KMS-11 (cell line): ENCODE measurements around the gene KRT79.

Source experiments
- H2AFZ ChIP-seq: fragments of 200-600 bp; sonication (generic); 2 replicates; pipeline ENCODE4 v1.6.1; 2016; ENCODE audit warnings: antibody characterized with exemption, mixed run types, low read depth
- H3K27ac ChIP-seq: fragments of 200-600 bp; sonication (generic); 2 replicates; pipeline ENCODE4 v1.6.1; 2016; ENCODE audit warnings: mild to moderate bottlenecking, mixed run types
- H3K27me3 ChIP-seq: fragments of 200-600 bp; sonication (generic); 2 replicates; pipeline ENCODE4 v1.6.1; 2017; ENCODE audit warnings: mild to moderate bottlenecking, low read depth, mixed run types, moderate library complexity; ENCODE audit not compliant: insufficient read depth
- H3K36me3 ChIP-seq: fragments of 200-600 bp; sonication (generic); 2 replicates; pipeline ENCODE4 v1.6.1; 2017; ENCODE audit warnings: mild to moderate bottlenecking, mixed run types; ENCODE audit not compliant: insufficient read depth
- H3K4me1 ChIP-seq: fragments of 200-600 bp; sonication (generic); 2 replicates; pipeline ENCODE4 v1.6.1; 2016; ENCODE audit warnings: mild to moderate bottlenecking, low read depth, mixed run types; ENCODE audit not compliant: poor library complexity, severe bottlenecking
- H3K4me2 ChIP-seq: fragments of 200-600 bp; sonication (generic); 2 replicates; pipeline ENCODE4 v1.7.0; 2016; ENCODE audit warnings: mild to moderate bottlenecking, mixed run types
- H3K4me3 ChIP-seq: fragments of 200-600 bp; sonication (generic); IDR thresholded peaks from 2 replicates; pipeline ENCODE4 v1.6.1; 2017; ENCODE audit warnings: low read depth, low read length, mixed read lengths; ENCODE audit not compliant: insufficient read depth
- H3K79me2 ChIP-seq: fragments of 200-600 bp; sonication (generic); 2 replicates; pipeline ENCODE4 v1.6.1; 2016; ENCODE audit warnings: low read depth, mixed run types; ENCODE audit not compliant: insufficient read depth
- H3K9ac ChIP-seq: fragments of 200-600 bp; sonication (generic); 2 replicates; pipeline ENCODE4 v1.6.1; 2016; ENCODE audit warnings: mild to moderate bottlenecking, mixed run types
- H4K20me1 ChIP-seq: fragments of 200-600 bp; sonication (generic); 2 replicates; pipeline ENCODE4 v1.6.1; 2016; ENCODE audit warnings: mild to moderate bottlenecking, mixed run types; ENCODE audit not compliant: insufficient read depth
- TF ChIP-seq, protein P1 (sequence below): fragments of 200-600 bp; sonication (generic); conservative IDR thresholded peaks from 2 replicates; pipeline ENCODE4 v1.6.1; 2017; ENCODE audit warnings: low read depth, mild to moderate bottlenecking, antibody characterized with exemption, low read length, moderate library complexity, mixed read lengths

KRT79 gene

DNA sequence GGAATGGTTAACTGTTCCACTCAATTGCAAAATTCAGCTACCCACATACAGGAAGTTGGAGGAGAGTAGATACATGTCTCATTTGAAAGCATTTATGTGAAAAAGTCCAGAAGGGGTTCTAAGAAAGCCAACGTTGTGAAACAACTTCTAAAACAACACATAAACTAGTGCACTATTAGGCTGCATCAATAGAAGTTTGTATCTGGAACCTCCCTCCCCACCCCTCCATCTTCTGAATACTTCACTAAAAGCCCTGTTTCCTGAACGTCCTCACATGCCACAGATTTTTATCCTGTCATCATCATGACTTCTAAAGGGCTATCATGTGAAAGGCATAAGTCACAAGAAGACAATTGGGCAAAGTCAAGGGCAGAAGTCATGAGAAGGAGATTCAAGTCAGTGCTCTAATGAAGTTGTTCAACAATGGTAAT lies 5.5 kb downstream of the KRT79 start:
- H3K27me3 ChIP-seq = peaks cover 58% of the 10 kb centered on the region
- no peaks in the 10 kb centered on the region for H4K20me1 ChIP-seq
- no peak overlapping the region for H3K27ac ChIP-seq
- no peaks in the 10 kb centered on the region for H3K4me1 ChIP-seq
- H3K36me3 ChIP-seq = no peaks in the 10 kb centered on the region
- no peak overlapping the region for H3K4me3 ChIP-seq
- H2AFZ ChIP-seq = no peak overlapping the region
- H3K9ac ChIP-seq = no peak overlapping the region
- TF ChIP-seq, protein P1, sequence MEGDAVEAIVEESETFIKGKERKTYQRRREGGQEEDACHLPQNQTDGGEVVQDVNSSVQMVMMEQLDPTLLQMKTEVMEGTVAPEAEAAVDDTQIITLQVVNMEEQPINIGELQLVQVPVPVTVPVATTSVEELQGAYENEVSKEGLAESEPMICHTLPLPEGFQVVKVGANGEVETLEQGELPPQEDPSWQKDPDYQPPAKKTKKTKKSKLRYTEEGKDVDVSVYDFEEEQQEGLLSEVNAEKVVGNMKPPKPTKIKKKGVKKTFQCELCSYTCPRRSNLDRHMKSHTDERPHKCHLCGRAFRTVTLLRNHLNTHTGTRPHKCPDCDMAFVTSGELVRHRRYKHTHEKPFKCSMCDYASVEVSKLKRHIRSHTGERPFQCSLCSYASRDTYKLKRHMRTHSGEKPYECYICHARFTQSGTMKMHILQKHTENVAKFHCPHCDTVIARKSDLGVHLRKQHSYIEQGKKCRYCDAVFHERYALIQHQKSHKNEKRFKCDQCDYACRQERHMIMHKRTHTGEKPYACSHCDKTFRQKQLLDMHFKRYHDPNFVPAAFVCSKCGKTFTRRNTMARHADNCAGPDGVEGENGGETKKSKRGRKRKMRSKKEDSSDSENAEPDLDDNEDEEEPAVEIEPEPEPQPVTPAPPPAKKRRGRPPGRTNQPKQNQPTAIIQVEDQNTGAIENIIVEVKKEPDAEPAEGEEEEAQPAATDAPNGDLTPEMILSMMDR = no peak
- no peaks in the 10 kb centered on the region for H3K79me2 ChIP-seq
- H3K4me2 ChIP-seq = no peak overlapping the region

DNA sequence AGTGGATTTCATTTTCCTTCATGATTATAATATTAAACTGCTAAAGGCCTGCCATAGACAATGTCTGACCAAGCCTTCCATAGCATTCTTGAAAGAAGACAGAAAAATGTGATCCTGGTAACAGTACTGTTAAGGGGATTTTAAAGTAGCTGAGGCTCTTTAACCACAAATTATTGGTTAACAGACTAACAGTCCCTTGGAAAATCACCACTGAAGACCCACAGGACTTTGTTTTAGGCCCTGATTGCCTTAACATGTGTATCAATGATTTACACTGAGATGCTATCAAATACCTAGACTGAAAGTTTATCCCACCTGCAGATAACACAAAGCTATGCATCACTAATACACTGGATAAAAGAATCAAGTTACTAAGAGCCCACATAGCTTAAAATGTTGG lies 6.0 kb downstream of the KRT79 start:
- Histone ChIP-seq H3K27me3 (peaks cover 59% of the 10 kb centered on the region), H3K27ac (no peak overlapping the region), H3K4me2 (no peak overlapping the region), H4K20me1 (no peaks in the 10 kb centered on the region), H3K79me2 (no peaks in the 10 kb centered on the region), H3K36me3 (no peaks in the 10 kb centered on the region), H3K4me1 (no peaks in the 10 kb centered on the region), H3K4me3 (no peak overlapping the region), H3K9ac (no peak overlapping the region), H2AFZ (no peak overlapping the region)
- TF ChIP-seq, protein P1 = no peak

DNA sequence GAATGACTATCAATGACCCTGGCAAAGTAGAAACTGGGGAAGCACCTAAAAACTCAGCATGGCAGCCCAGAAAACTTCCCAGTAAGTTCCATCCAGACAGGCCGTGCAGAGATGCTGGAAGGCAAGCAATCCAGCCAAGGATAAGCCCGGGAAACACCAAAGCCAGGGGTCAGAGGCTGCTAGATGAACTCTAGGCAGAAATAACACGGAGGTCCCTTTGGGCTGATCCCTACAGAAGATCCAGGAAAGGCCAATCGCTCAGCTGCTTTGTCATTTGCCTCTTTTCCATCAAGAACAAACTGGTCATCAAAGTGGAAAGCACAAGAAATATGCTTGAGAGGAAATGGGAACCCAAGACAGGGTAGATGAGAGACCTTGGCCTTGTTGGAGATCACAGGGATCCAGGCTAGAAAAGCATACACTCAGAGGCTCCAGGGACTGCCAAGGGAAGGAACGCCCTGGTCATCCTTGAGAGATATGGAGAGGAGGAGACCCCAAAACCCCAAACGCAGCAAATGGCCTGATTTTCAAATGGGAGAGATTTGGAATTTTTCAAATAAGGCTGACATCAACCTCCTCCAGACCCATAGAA lies 6.5 kb downstream of the KRT79 start:
- H3K79me2 ChIP-seq = no peaks in the 10 kb centered on the region
- H3K4me3 ChIP-seq = no peak overlapping the region
- H4K20me1 ChIP-seq = no peaks in the 10 kb centered on the region
- no peak overlapping the region for H3K4me2 ChIP-seq
- no peaks in the 10 kb centered on the region for H3K4me1 ChIP-seq
- peaks cover 54% of the 10 kb centered on the region for H3K27me3 ChIP-seq
- TF ChIP-seq, protein P1 = no peak
- no peak overlapping the region for H3K9ac ChIP-seq
- no peak overlapping the region for H2AFZ ChIP-seq
- no peak overlapping the region for H3K27ac ChIP-seq
- no peaks in the 10 kb centered on the region for H3K36me3 ChIP-seq

DNA sequence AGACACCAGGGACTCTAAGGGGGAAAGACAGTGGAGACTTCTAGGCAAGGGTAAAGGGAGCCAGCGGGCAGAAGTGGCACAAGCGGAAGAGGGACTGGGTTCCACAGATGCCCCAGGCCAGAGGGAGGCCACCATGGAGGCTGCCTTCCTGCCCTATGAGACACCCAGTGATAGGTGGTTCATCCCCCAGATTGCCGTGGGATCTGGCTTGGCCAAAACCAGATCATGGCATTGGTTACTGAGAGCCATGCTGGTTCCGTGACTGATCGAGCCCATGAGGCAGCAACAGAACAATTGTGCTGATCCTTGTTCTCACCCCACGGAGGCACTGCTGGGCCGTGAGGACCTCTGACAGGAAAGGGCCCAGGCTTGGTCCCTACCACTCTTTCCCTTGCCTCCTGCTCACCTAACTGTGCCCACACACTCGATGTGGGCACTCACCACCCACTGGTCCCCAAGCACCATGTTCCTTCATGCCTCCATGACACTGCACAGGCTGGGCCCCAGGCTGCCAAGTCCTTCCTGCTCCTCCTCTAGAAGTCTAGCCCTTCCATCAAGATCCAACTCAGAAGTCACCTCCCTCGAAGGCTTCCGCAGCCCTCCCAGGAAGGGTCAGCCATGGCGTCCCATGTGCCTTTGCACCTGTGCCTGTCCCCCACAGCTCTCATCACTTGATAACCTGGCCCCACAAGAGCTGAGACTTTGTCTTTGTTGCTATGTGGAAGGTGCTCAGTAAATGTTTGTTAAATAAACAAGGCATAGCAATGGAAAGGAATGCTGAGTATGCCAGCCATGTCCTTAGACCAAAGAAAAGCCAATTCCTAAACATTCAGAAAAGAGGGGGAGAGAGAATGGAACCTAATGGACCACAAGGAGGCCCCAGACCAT lies 7.3 kb downstream of the KRT79 start:
- H3K79me2 ChIP-seq = no peaks in the 10 kb centered on the region
- TF ChIP-seq, protein P1 = no peak
- no peak overlapping the region for H3K4me2 ChIP-seq
- no peak overlapping the region for H3K27ac ChIP-seq
- no peak overlapping the region for H3K4me3 ChIP-seq
- H3K4me1 ChIP-seq = no peaks in the 10 kb centered on the region
- no peak overlapping the region for H3K9ac ChIP-seq
- no peaks in the 10 kb centered on the region for H4K20me1 ChIP-seq
- no peak overlapping the region for H2AFZ ChIP-seq
- H3K27me3 ChIP-seq = peaks cover 56% of the 10 kb centered on the region
- no peaks in the 10 kb centered on the region for H3K36me3 ChIP-seq
